ENCODE data around the gene PLB1.

PLB1 gene

GRCh38 chr2:28591711-28592335 lies 96.0 kb downstream of the PLB1 start:
- H3K4me1 ChIP-seq: peaks cover 28% of the 10 kb centered on the region
- H3K36me3 ChIP-seq: no peaks in the 10 kb centered on the region
- no peak overlapping the region for H3K4me2 ChIP-seq
- no peaks in the 10 kb centered on the region for H3K9me3 ChIP-seq
- no peak overlapping the region for H3K9ac ChIP-seq
- no peak overlapping the region for H3K27ac ChIP-seq
- no peak for TF ChIP-seq Cebpa-rat (IDR thresholded peaks at IDR 0.05)
- H3K27me3 ChIP-seq: no peaks in the 10 kb centered on the region
- H3K4me3 ChIP-seq: no peak overlapping the region
- H4K20me1 ChIP-seq: no peaks in the 10 kb centered on the region

GRCh38 chr2:28592481-28592880 lies 96.6 kb downstream of the PLB1 start:
- Histone ChIP-seq H3K27ac (no peak overlapping the region), H3K36me3 (no peaks in the 10 kb centered on the region), H3K9me3 (no peaks in the 10 kb centered on the region), H3K4me1 (peaks cover 21% of the 10 kb centered on the region), H3K27me3 (no peaks in the 10 kb centered on the region), H3K4me3 (no peak overlapping the region), H3K4me2 (no peak overlapping the region), H4K20me1 (no peaks in the 10 kb centered on the region), H3K9ac (no peak overlapping the region)
- TF ChIP-seq Cebpa-rat (IDR thresholded peaks at IDR 0.05): no peak

GRCh38 chr2:28593160-28593755 lies 97.4 kb downstream of the PLB1 start:
- Histone ChIP-seq H3K4me3 (no peak overlapping the region), H3K9ac (no peak overlapping the region), H3K27ac (no peak overlapping the region), H3K36me3 (no peaks in the 10 kb centered on the region), H3K4me2 (no peak overlapping the region), H3K4me1 (peaks cover 14% of the 10 kb centered on the region), H4K20me1 (no peaks in the 10 kb centered on the region), H3K9me3 (no peaks in the 10 kb centered on the region), H3K27me3 (no peaks in the 10 kb centered on the region)
- no peak for TF ChIP-seq Cebpa-rat (IDR thresholded peaks at IDR 0.05)

DNA sequence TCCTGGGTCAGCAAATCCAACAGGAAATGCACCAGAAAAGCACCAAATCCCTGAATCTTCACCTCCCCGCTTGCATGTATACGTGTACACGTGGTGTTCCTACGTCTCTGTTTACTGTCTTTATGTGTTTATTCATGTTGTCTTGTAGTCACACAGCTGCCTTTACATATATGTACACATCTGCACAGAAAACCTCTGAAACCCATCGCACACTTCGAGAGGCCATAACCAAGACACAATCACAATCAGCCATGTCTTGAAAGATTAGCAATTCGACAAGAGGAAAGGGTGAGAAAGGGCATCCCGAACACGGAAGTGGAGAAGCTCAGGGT lies 98.1 kb downstream of the PLB1 start:
- H3K9me3 ChIP-seq: no peaks in the 10 kb centered on the region
- H3K9ac ChIP-seq: no peak overlapping the region
- peaks cover 11% of the 10 kb centered on the region for H3K4me1 ChIP-seq
- no peaks in the 10 kb centered on the region for H3K36me3 ChIP-seq
- H4K20me1 ChIP-seq: no peaks in the 10 kb centered on the region
- no peak overlapping the region for H3K4me3 ChIP-seq
- H3K27me3 ChIP-seq: no peaks in the 10 kb centered on the region
- peak overlapping the region; percentile 32; the same call in 1 of the 2 replicates for H3K4me2 ChIP-seq
- no peak overlapping the region for H3K27ac ChIP-seq
- no peak for TF ChIP-seq Cebpa-rat (IDR thresholded peaks at IDR 0.05)

- Histone ChIP-seq H3K4me2 (peak overlapping the region; percentile 32; the same call in 1 of the 2 replicates), H3K4me3 (no peak overlapping the region), H4K20me1 (no peaks in the 10 kb centered on the region), H3K27me3 (no peaks in the 10 kb centered on the region), H3K27ac (no peak overlapping the region), H3K9me3 (no peaks in the 10 kb centered on the region), H3K36me3 (no peaks in the 10 kb centered on the region), H3K4me1 (peaks cover 11% of the 10 kb centered on the region), H3K9ac (no peak overlapping the region)
- TF ChIP-seq Cebpa-rat (IDR thresholded peaks at IDR 0.05): no peak
These were observed 98.7 kb downstream of the PLB1 start for GRCh38 chr2:28594332-28595108.

DNA sequence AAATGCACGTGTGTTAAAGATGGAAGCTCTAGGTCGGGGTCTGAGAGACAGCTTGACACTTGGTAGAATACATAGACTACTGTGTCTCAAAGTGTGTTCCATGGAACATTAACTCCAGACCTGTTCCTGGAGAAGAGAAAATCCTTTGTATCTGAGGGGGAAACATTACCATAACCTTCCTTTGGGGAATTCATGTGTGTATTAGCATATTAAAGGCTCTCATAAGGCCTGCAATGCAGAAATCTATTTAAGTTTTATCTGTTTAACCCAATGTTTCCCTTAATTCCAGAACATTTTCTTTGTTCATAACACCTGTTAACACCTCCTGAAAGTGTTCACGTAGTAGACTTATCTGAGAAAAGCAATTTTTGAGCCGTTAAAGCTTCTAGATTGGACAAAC lies 99.5 kb downstream of the PLB1 start:
- no peak for TF ChIP-seq Cebpa-rat (IDR thresholded peaks at IDR 0.05)
- Histone ChIP-seq H3K27me3 (no peaks in the 10 kb centered on the region), H3K9me3 (no peaks in the 10 kb centered on the region), H3K36me3 (no peaks in the 10 kb centered on the region), H4K20me1 (no peaks in the 10 kb centered on the region), H3K9ac (no peak overlapping the region), H3K4me1 (peaks cover 11% of the 10 kb centered on the region), H3K4me3 (no peak overlapping the region), H3K4me2 (no peak overlapping the region), H3K27ac (no peak overlapping the region)

GRCh38 chr2:28598484-28598883 lies 102.6 kb downstream of the PLB1 start:
- H4K20me1 ChIP-seq: no peaks in the 10 kb centered on the region
- H3K9ac ChIP-seq: no peak overlapping the region
- no peaks in the 10 kb centered on the region for H3K9me3 ChIP-seq
- H3K4me2 ChIP-seq: no peak overlapping the region
- peaks cover 11% of the 10 kb centered on the region for H3K4me1 ChIP-seq
- no peaks in the 10 kb centered on the region for H3K36me3 ChIP-seq
- H3K27me3 ChIP-seq: no peaks in the 10 kb centered on the region
- TF ChIP-seq Cebpa-rat (IDR thresholded peaks at IDR 0.05): no peak
- H3K4me3 ChIP-seq: no peak overlapping the region
- H3K27ac ChIP-seq: no peak overlapping the region

DNA sequence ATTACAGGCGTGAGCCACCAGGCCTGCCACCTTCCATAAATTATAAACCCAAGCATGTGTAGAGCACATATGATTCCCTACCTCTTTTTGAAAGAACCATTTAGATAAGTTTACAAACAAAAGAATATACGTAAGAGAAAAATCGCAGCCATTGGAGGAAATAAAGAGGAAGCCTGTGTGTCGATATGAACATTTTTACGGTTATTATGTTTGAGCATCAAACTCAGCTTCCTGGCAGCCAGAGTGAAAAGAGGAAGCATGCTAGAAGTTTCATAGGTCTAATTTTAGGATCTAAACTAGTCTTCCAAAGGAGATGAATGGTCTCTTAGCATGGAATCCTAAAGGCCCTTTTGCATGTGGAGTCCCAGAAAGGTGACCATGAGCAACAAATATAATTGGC lies 104.3 kb downstream of the PLB1 start:
- TF ChIP-seq Cebpa-rat (IDR thresholded peaks at IDR 0.05): no peak
- Histone ChIP-seq H3K9ac (no peak overlapping the region), H3K9me3 (no peaks in the 10 kb centered on the region), H3K4me2 (no peak overlapping the region), H3K27ac (no peak overlapping the region), H3K36me3 (no peaks in the 10 kb centered on the region), H4K20me1 (no peaks in the 10 kb centered on the region), H3K4me1 (no peaks in the 10 kb centered on the region), H3K4me3 (no peak overlapping the region), H3K27me3 (no peaks in the 10 kb centered on the region)

- H3K4me3 ChIP-seq: no peak overlapping the region
These were observed 105.8 kb downstream of the PLB1 start for GRCh38 chr2:28601616-28602015.

DNA sequence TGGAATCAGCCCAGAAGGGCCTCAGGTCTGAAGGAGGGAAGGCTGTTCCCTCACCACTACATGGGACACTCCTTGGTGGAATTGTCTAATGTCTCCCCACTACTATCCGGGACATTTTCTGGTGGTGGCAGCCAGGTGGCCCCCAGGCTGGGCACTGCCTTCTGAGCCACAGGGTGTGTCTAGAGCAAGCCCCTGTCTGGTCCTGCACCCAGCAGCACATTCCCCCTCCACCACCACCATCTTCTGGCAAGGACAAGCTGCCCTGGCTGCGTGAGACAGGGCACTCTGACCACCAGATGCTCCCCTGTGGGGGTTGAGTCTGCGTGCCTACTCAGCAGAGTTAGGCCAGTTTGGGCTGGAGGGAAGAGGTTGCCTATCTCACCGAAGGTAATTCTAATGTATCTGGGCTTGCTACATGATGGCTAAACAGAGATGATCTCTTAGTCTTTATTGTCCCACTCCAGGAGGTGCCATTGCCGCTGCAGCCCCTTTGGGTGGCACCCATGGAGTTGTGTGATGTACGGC lies 106.3 kb downstream of the PLB1 start:
- Histone ChIP-seq H3K4me1 (no peaks in the 10 kb centered on the region), H3K4me2 (no peak overlapping the region), H3K36me3 (no peaks in the 10 kb centered on the region), H3K9me3 (no peaks in the 10 kb centered on the region), H4K20me1 (no peaks in the 10 kb centered on the region), H3K9ac (no peak overlapping the region), H3K4me3 (no peak overlapping the region), H3K27ac (no peak overlapping the region), H3K27me3 (no peaks in the 10 kb centered on the region)
- no peak for TF ChIP-seq Cebpa-rat (IDR thresholded peaks at IDR 0.05)

More at GRCh38 chr2:28601616-28602015, 105.8 kb downstream of the PLB1 start:
- Histone ChIP-seq H4K20me1 (no peaks in the 10 kb centered on the region), H3K27ac (no peak overlapping the region), H3K4me2 (no peak overlapping the region), H3K27me3 (no peaks in the 10 kb centered on the region), H3K9ac (no peak overlapping the region), H3K36me3 (no peaks in the 10 kb centered on the region), H3K4me1 (no peaks in the 10 kb centered on the region), H3K9me3 (no peaks in the 10 kb centered on the region)
- TF ChIP-seq Cebpa-rat (IDR thresholded peaks at IDR 0.05): no peak
